Uterus (tissue), 2 donors: ENCODE results near the gene CD109.
A peak's percentile ranks its signal among the peaks of the same experiment; 100 is the strongest.

Source experiments
- POLR2A ChIP-seq, 2 donors: fragments of 450-650 bp; IDR thresholded peaks; one replicate each; pipeline ENCODE4 v1.6.1; 2016; ENCODE audit warnings: antibody characterized with exemption in 2 of 2, mild to moderate bottlenecking in 1 of 2, moderate library complexity in 1 of 2
- TF ChIP-seq, protein P1 (sequence below), 4 experiments: fragments of 200-600 bp in 2 of 4; fragments of 450-650 bp in 2 of 4; sonication (generic) in 2 of 4; IDR thresholded peaks; one replicate each; pipeline ENCODE4 v1.5.1; 2016 to 2019; ENCODE audit warnings: antibody characterized with exemption in 4 of 4, mild to moderate bottlenecking in 2 of 4, moderate library complexity in 1 of 4

DNA sequence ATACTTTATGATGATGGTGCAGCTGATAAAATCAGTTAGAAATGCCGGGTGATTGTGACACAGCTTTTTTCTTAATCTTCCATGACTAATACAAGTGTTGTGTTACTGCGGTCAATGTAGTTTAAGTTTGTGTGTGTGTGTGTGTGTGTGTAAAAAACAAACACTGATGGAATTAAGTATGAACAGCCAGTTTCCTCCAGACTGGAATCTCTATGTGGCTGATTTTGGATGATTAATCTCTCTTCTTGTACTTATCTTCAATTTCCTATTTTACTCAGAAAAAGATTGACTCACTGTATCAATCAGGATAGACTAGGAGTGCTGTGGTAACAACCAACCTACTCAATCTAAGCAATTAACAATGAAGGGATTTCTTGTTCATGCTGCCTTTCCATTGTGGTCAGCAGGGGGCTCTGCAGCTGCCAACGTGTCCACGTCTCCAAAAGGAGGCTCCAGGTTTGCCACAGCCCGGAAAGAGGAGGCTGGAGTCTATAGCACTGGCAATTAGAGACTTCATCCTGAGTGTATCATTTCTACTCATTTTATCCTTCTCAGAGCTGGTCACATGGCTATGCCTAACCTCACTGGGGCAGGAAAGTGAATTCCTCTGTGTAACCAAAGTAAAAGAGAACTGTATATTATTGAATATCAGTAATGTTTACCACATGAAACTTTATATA lies 107.7 kb downstream of the CD109 start:
- TF ChIP-seq, protein P1, sequence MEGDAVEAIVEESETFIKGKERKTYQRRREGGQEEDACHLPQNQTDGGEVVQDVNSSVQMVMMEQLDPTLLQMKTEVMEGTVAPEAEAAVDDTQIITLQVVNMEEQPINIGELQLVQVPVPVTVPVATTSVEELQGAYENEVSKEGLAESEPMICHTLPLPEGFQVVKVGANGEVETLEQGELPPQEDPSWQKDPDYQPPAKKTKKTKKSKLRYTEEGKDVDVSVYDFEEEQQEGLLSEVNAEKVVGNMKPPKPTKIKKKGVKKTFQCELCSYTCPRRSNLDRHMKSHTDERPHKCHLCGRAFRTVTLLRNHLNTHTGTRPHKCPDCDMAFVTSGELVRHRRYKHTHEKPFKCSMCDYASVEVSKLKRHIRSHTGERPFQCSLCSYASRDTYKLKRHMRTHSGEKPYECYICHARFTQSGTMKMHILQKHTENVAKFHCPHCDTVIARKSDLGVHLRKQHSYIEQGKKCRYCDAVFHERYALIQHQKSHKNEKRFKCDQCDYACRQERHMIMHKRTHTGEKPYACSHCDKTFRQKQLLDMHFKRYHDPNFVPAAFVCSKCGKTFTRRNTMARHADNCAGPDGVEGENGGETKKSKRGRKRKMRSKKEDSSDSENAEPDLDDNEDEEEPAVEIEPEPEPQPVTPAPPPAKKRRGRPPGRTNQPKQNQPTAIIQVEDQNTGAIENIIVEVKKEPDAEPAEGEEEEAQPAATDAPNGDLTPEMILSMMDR (IDR thresholded peaks at IDR 0.05), result peak in 2 of 4 experiments; percentile 19 to 22
- no peak for TF ChIP-seq POLR2A (IDR thresholded peaks at IDR 0.05)
